Hematopoietic multipotent progenitor cell treated with erythropoietin and hydrocortisone succinate and interleukin-3 and kit ligand, for 6 days (in vitro differentiated cells): ENCODE measurements around the gene CCDC187.
A peak's percentile ranks its signal among the peaks of the same experiment; 100 is the strongest.

ENCODE experiments used
- DNase-seq: peaks from one replicate; pipeline ENCODE4 v3.0.0-alpha.2; 2015

The CCDC187 gene

GRCh38 chr9:136203408-136204144 is 100.3 kb downstream of the CCDC187 start:
- no peak for DNase-seq

GRCh38 chr9:136202454-136203407 is 101.2 kb downstream of the CCDC187 start:
- DNase-seq: no peak

- DNase-seq: peak; percentile 56
These were observed 102.1 kb downstream of the CCDC187 start for GRCh38 chr9:136201609-136202453.

- no peak for DNase-seq
These were observed 102.7 kb downstream of the CCDC187 start for GRCh38 chr9:136201174-136201573.

GRCh38 chr9:136200424-136200823 is 103.5 kb downstream of the CCDC187 start:
- DNase-seq: no peak
